ENCODE data around the gene ITGB5.
"Not testable (repeated sequence)": the region's sequence is repeated elsewhere in the genome, so short reads cannot be mapped to it uniquely, and the experiment has no call there.

The ITGB5 gene

GRCh38 chr3:124799676-124800075 lies 87.5 kb downstream of the ITGB5 start:
- no peak overlapping the region for H3K27ac ChIP-seq (ENCODE audit: low read depth, low read length)
- H3K79me2 ChIP-seq (ENCODE audit: control insufficient read depth, insufficient read depth, low read length, unreplicated experiment): no peaks in the 10 kb centered on the region
- H3K27me3 ChIP-seq (ENCODE audit: insufficient read depth, low read length): no peaks in the 10 kb centered on the region
- H2AFZ ChIP-seq (ENCODE audit: low read length, unreplicated experiment): no peak overlapping the region
- H3K4me3 ChIP-seq (ENCODE audit: low read depth, low read length): no peak overlapping the region
- H3K36me3 ChIP-seq (ENCODE audit: insufficient read depth, low read length): peaks cover 18% of the 10 kb centered on the region; the same call in 1 of the 2 replicates
- peaks cover 8% of the 10 kb centered on the region for H3K4me1 ChIP-seq (ENCODE audit: control insufficient read depth, insufficient read depth, low read length, unreplicated experiment)

DNA sequence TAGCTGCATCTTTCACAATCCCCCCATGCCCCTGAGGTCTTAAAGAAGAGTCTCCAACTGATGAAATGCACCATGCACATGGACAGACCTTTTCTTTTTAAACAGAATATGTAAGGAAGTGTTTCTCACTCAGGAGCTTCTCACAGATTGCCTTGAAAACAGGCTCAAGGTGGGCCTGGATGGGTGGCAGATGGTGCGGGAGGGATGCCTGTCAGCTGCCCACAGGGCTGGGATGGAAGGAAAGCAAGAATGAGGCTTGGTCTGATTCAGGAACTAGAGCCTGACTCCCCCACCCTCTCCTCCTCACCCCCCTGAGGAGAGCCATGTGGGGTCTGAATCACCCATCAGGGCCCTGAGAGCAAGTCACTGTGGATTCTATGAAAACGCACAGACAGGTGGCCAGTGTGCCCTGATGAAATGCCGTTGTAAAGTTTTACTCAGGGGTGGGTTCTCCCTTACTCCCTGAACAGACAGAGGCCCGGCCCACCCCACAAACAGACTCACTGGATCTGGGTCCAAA lies 89.7 kb downstream of the ITGB5 start:
- no peak overlapping the region for H3K27ac ChIP-seq (ENCODE audit: low read depth, low read length)
- H3K27me3 ChIP-seq (ENCODE audit: insufficient read depth, low read length): no peaks in the 10 kb centered on the region
- no peak overlapping the region for H2AFZ ChIP-seq (ENCODE audit: low read length, unreplicated experiment)
- H3K79me2 ChIP-seq (ENCODE audit: control insufficient read depth, insufficient read depth, low read length, unreplicated experiment): no peaks in the 10 kb centered on the region
- no peak overlapping the region for H3K4me3 ChIP-seq (ENCODE audit: low read depth, low read length)
- peaks cover 24% of the 10 kb centered on the region for H3K4me1 ChIP-seq (ENCODE audit: control insufficient read depth, insufficient read depth, low read length, unreplicated experiment)
- H3K36me3 ChIP-seq (ENCODE audit: insufficient read depth, low read length): peaks cover 18% of the 10 kb centered on the region; the same call in 1 of the 2 replicates

GRCh38 chr3:124796477-124796876 lies 90.7 kb downstream of the ITGB5 start:
- Histone ChIP-seq H3K36me3 (ENCODE audit: insufficient read depth, low read length) (peaks cover 16% of the 10 kb centered on the region; the same call in 1 of the 2 replicates), H3K4me1 (ENCODE audit: control insufficient read depth, insufficient read depth, low read length, unreplicated experiment) (peaks cover 34% of the 10 kb centered on the region)

GRCh38 chr3:124793054-124793739 lies 94.0 kb downstream of the ITGB5 start:
- 0 out of 2 replicates have a peak overlapping the region, but pooled peaks have one; percentile 24 for H3K4me3 ChIP-seq (ENCODE audit: low read depth, low read length)
- H3K27me3 ChIP-seq (ENCODE audit: insufficient read depth, low read length): no peaks in the 10 kb centered on the region
- peak overlapping the region; percentile 88 for H3K27ac ChIP-seq (ENCODE audit: low read depth, low read length)
- peaks cover 33% of the 10 kb centered on the region for H3K4me1 ChIP-seq (ENCODE audit: control insufficient read depth, insufficient read depth, low read length, unreplicated experiment)
- H3K79me2 ChIP-seq (ENCODE audit: control insufficient read depth, insufficient read depth, low read length, unreplicated experiment): peaks cover 10% of the 10 kb centered on the region
- H2AFZ ChIP-seq (ENCODE audit: low read length, unreplicated experiment): no peak overlapping the region
- H3K36me3 ChIP-seq (ENCODE audit: insufficient read depth, low read length): peaks cover 16% of the 10 kb centered on the region; the same call in 1 of the 2 replicates

More at GRCh38 chr3:124796477-124796876, 90.7 kb downstream of the ITGB5 start:
- H2AFZ ChIP-seq (ENCODE audit: low read length, unreplicated experiment): no peak overlapping the region
- H3K27me3 ChIP-seq (ENCODE audit: insufficient read depth, low read length): no peaks in the 10 kb centered on the region
- H3K27ac ChIP-seq (ENCODE audit: low read depth, low read length): no peak overlapping the region
- no peaks in the 10 kb centered on the region for H3K79me2 ChIP-seq (ENCODE audit: control insufficient read depth, insufficient read depth, low read length, unreplicated experiment)
- no peak overlapping the region for H3K4me3 ChIP-seq (ENCODE audit: low read depth, low read length)

- peaks cover 10% of the 10 kb centered on the region for H3K79me2 ChIP-seq (ENCODE audit: control insufficient read depth, insufficient read depth, low read length, unreplicated experiment)
- peak overlapping the region; percentile 88 for H3K27ac ChIP-seq (ENCODE audit: low read depth, low read length)
- no peaks in the 10 kb centered on the region for H3K27me3 ChIP-seq (ENCODE audit: insufficient read depth, low read length)
- H3K4me3 ChIP-seq (ENCODE audit: low read depth, low read length): 0 out of 2 replicates have a peak overlapping the region, but pooled peaks have one; percentile 24
- H2AFZ ChIP-seq (ENCODE audit: low read length, unreplicated experiment): no peak overlapping the region
- peaks cover 34% of the 10 kb centered on the region for H3K4me1 ChIP-seq (ENCODE audit: control insufficient read depth, insufficient read depth, low read length, unreplicated experiment)
- H3K36me3 ChIP-seq (ENCODE audit: insufficient read depth, low read length): peaks cover 16% of the 10 kb centered on the region; the same call in 1 of the 2 replicates
Measured at GRCh38 chr3:124792341-124793040, 94.7 kb downstream of the ITGB5 start.

GRCh38 chr3:124791639-124792151 lies 95.5 kb downstream of the ITGB5 start:
- Histone ChIP-seq H2AFZ (ENCODE audit: low read length, unreplicated experiment) (no peak overlapping the region), H3K4me1 (ENCODE audit: control insufficient read depth, insufficient read depth, low read length, unreplicated experiment) (peaks cover 42% of the 10 kb centered on the region), H3K27me3 (ENCODE audit: insufficient read depth, low read length) (no peaks in the 10 kb centered on the region), H3K4me3 (ENCODE audit: low read depth, low read length) (no peak overlapping the region), H3K79me2 (ENCODE audit: control insufficient read depth, insufficient read depth, low read length, unreplicated experiment) (peaks cover 10% of the 10 kb centered on the region), H3K36me3 (ENCODE audit: insufficient read depth, low read length) (peaks cover 16% of the 10 kb centered on the region; the same call in 1 of the 2 replicates), H3K27ac (ENCODE audit: low read depth, low read length) (peak overlapping the region; percentile 88)

GRCh38 chr3:124791142-124791541 lies 96.0 kb downstream of the ITGB5 start:
- Histone ChIP-seq H3K36me3 (ENCODE audit: insufficient read depth, low read length) (peaks cover 16% of the 10 kb centered on the region; the same call in 1 of the 2 replicates), H3K4me1 (ENCODE audit: control insufficient read depth, insufficient read depth, low read length, unreplicated experiment) (peaks cover 46% of the 10 kb centered on the region), H3K27me3 (ENCODE audit: insufficient read depth, low read length) (no peaks in the 10 kb centered on the region), H2AFZ (ENCODE audit: low read length, unreplicated experiment) (no peak overlapping the region), H3K27ac (ENCODE audit: low read depth, low read length) (peak overlapping the region; percentile 88), H3K4me3 (ENCODE audit: low read depth, low read length) (no peak overlapping the region), H3K79me2 (ENCODE audit: control insufficient read depth, insufficient read depth, low read length, unreplicated experiment) (peaks cover 10% of the 10 kb centered on the region)

DNA sequence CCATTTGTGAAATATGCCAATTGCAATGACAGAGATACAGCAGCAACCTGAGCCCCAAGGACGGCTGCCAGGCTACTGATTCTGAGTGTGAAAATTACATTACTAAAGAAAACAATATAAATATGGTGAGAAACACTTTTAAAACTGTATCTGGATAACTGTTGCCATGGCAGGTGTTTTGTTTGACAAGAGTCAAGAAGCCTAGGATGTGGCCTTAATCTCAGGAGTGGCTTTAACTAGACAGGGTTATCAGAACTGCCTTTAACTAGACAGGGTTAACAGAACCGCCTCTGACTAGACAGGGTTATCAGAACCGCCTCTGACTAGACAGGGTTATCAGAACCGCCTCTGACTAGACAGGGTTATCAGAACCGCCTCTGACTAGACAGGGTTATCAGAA lies 98.1 kb downstream of the ITGB5 start:
- Histone ChIP-seq H3K36me3 (ENCODE audit: insufficient read depth, low read length) (peaks cover 12% of the 10 kb centered on the region; the same call in 1 of the 2 replicates), H3K4me1 (ENCODE audit: control insufficient read depth, insufficient read depth, low read length, unreplicated experiment) (peaks cover 46% of the 10 kb centered on the region), H3K79me2 (ENCODE audit: control insufficient read depth, insufficient read depth, low read length, unreplicated experiment) (peaks cover 10% of the 10 kb centered on the region)
- H3K4me3 ChIP-seq (ENCODE audit: low read depth, low read length); H3K27ac ChIP-seq (ENCODE audit: low read depth, low read length); H3K27me3 ChIP-seq (ENCODE audit: insufficient read depth, low read length); H2AFZ ChIP-seq (ENCODE audit: low read length, unreplicated experiment): not testable (repeated sequence)

DNA sequence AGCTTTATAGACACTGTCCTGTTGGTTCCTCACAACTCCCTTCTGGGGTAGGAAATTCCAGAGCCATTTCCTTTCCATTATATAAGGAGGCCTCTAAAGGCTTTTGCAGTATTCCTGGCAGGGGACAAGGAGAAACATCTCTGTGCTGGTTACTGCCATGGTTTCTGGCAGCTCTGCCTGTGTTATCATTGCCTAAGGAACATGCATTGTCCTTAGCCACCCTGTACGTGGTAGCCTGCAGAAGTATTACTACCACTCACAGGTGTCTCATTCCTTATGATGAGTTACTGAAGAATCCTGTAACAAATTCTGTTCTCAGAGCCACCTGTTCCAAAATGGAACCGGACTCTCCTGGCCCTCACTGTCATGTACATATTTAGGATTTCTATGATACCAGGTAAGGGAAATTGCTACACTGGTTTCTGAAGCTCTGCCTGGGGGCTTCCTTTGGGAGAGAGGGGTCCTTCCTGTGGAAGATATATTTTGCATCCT lies 98.9 kb downstream of the ITGB5 start:
- H2AFZ ChIP-seq (ENCODE audit: low read length, unreplicated experiment): no peak overlapping the region
- H3K79me2 ChIP-seq (ENCODE audit: control insufficient read depth, insufficient read depth, low read length, unreplicated experiment): peaks cover 10% of the 10 kb centered on the region
- no peak overlapping the region for H3K27ac ChIP-seq (ENCODE audit: low read depth, low read length)
- H3K27me3 ChIP-seq (ENCODE audit: insufficient read depth, low read length): no peaks in the 10 kb centered on the region
- H3K4me3 ChIP-seq (ENCODE audit: low read depth, low read length): no peak overlapping the region
- H3K36me3 ChIP-seq (ENCODE audit: insufficient read depth, low read length): peaks cover 7% of the 10 kb centered on the region; the same call in 1 of the 2 replicates
- peaks cover 38% of the 10 kb centered on the region for H3K4me1 ChIP-seq (ENCODE audit: control insufficient read depth, insufficient read depth, low read length, unreplicated experiment)

DNA sequence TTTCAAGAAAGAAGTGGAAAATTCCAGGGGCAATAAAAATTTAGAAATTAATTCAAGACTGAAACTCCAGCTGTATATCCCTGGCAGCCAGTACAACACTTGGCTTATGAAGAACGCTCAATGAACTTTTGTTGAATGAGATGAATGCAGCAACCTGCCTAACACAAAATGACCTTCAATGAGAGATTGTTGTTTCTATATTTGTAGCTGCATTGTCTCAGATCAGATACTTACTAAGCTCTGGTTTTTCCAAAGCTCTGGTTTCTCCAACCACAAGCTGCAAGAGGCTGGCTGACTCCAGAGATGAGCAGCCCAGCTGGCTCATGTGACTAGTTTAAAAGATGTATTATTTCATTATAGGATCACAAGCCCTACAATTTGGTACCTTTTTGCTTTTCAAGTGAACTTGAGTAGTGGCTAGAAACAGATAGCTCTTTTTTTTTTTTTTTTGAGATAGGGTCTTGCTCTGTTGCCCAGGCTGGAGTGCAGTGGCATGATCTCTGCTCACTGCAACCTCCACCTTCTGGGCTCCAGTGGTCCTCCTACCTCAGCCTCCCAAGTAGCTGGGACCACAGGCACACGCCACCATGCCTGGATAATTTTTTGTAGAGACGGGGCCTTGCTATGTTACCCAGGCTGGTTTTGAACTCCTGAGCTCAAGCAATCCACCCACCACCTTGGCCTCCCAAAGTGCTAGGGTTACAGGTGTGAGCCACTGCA lies 99.5 kb downstream of the ITGB5 start:
- peaks cover 10% of the 10 kb centered on the region for H3K79me2 ChIP-seq (ENCODE audit: control insufficient read depth, insufficient read depth, low read length, unreplicated experiment)
- peaks cover 32% of the 10 kb centered on the region for H3K4me1 ChIP-seq (ENCODE audit: control insufficient read depth, insufficient read depth, low read length, unreplicated experiment)
- H2AFZ ChIP-seq (ENCODE audit: low read length, unreplicated experiment): no peak overlapping the region
- no peaks in the 10 kb centered on the region for H3K27me3 ChIP-seq (ENCODE audit: insufficient read depth, low read length)
- H3K27ac ChIP-seq (ENCODE audit: low read depth, low read length): peak overlapping the region; percentile 37; the same call in 1 of the 2 replicates
- H3K36me3 ChIP-seq (ENCODE audit: insufficient read depth, low read length): peaks cover 3% of the 10 kb centered on the region; the same call in 1 of the 2 replicates
- no peak overlapping the region for H3K4me3 ChIP-seq (ENCODE audit: low read depth, low read length)
